GM18511 (cell line): Measurements from ENCODE around the gene FIZ1.

Source experiments
- ATAC-seq: cut with Tn5 transposase; IDR thresholded peaks from one replicate; pipeline ENCODE4 v1.9.1; 2021; ENCODE audit warnings: mild to moderate bottlenecking, moderate library complexity; ENCODE audit not compliant: unreplicated experiment

FIZ1 gene, protein sequence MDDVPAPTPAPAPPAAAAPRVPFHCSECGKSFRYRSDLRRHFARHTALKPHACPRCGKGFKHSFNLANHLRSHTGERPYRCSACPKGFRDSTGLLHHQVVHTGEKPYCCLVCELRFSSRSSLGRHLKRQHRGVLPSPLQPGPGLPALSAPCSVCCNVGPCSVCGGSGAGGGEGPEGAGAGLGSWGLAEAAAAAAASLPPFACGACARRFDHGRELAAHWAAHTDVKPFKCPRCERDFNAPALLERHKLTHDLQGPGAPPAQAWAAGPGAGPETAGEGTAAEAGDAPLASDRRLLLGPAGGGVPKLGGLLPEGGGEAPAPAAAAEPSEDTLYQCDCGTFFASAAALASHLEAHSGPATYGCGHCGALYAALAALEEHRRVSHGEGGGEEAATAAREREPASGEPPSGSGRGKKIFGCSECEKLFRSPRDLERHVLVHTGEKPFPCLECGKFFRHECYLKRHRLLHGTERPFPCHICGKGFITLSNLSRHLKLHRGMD

DNA sequence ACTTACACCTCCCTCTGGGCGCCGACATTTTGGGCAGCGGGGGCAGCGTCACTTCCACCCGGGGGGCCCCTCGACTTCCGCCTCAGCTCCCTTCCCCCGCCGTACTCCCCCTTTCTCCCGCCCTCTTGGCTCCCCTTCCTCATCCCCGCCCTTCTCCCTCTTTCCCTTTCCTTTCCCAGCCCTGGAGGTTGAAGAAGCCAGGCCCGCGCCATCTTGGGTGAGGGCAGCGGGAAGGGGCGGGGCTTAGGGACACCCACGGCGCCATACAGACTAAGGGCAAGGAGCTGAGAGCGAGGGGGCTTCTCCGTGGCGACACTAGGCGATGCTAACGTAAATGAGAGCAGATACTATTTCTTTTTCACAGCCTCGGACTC lies at the start of gene FIZ1:
TSS of gene FIZ1 (minus strand) at position 50 of the 374 bp plus-strand sequence. CDS start 1,652 bp downstream, outside the sequence.
- ATAC-seq, result peak; percentile 68

DNA sequence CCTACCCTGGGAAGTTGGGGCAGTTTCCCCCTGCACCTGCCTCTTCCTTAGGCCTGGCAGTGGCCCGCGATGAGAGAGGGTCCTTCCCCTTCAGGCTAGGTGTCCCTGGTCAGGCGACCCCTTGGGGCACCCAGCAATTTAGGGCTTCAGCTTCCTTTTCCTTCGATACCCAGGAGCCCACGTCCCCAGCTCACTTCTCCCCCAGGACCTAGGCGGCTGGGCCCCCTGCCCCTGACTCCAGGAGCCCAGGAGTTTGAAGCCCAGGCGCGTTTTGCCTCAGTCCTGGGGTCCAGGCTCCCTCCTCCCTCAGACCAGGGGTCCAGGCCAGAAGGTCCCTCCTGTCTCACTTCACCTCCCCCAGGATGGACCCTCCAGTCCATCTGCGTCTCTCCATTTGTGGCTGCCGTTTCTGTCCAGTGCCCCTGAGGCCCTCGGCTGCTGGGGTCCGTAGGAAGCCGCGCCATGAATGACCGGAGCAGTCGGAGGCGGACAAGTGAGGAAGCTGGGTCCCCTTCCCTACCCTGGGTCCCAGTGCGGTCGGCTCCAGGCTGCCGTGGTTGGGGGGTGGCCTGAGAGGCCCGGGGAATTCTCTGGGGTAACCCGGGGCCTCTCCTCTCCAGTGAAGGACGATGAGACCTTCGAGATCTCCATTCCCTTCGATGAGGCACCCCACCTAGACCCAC lies 49.4 kb upstream of the FIZ1 start:
- no peak for ATAC-seq

DNA sequence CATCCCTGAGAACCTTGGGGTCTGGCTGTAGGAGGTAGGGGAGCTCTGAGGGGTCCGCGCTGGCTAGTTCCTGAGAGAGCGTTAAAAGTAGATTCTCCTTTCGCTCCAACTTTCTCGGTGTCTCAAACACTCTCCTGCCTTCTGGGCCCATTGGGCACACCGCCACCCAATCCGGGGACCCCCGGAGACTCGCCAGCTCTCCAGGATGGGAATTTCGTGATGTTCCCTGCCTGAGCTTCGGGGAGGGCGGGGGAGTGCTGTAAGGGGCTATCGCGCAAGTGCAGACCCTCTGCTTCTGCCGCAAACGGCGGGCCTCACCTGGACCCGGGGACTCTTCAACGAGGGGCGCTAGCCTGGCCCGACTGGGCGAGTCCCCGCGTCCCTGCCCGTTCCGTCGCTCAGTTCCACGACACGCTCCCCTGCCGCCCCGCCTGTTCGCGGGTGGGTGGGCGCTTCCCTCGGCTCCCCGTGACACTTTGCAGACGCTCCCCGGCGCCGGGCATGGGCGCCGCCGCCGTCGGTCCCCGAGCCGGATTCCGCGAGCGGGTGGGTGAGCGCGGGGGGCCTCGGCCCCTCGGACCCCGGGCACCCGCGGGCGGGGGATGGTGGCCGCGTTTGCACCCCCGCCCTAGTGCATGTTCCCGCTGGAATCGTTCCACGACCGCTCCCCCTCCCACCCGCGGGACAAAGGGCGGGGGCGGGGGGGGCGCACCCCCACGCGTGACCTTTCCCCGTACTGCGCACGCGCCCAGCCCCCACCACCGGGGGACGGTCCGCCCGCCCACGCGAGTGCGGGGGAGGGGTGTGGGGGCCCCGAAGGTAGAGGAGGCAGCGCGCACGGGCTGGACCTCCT lies 48.6 kb upstream of the FIZ1 start, which contains the start of gene CCDC106:
TSS of gene CCDC106 (plus strand) at position 481 of the 853 bp plus-strand sequence. CDS start 835 bp downstream, outside the sequence.
- ATAC-seq, result no peak

- no peak for ATAC-seq
Measured at GRCh38 chr19:55646889-55647731, 47.8 kb upstream of the FIZ1 start.

- no peak for ATAC-seq
Measured at GRCh38 chr19:55645512-55645881, 46.2 kb upstream of the FIZ1 start.

DNA sequence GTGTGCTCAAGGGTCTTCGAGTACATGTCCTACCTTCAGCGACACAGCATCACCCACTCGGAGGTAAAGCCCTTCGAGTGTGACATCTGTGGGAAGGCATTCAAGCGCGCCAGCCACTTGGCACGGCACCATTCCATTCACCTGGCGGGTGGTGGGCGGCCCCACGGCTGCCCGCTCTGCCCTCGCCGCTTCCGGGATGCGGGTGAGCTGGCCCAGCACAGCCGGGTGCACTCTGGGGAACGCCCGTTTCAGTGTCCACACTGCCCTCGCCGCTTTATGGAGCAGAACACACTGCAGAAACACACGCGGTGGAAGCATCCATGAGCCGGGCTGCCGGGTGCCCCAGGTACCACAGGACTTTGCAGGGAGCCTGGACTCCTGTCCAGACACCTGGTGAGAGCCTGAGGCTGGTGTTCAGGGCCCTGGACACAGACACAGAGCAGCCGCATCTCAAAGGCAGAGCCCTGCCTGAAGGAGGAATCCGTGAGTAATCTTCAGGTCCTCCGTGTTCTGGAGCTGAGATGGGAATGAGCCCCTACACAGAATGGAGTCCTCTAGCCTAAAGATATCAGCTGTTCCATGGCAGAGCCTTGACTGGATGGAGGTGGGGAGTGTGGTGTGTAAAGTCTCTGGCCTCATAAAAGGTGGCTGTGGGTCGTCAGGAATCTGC lies 45.7 kb upstream of the FIZ1 start:
- no peak for ATAC-seq

DNA sequence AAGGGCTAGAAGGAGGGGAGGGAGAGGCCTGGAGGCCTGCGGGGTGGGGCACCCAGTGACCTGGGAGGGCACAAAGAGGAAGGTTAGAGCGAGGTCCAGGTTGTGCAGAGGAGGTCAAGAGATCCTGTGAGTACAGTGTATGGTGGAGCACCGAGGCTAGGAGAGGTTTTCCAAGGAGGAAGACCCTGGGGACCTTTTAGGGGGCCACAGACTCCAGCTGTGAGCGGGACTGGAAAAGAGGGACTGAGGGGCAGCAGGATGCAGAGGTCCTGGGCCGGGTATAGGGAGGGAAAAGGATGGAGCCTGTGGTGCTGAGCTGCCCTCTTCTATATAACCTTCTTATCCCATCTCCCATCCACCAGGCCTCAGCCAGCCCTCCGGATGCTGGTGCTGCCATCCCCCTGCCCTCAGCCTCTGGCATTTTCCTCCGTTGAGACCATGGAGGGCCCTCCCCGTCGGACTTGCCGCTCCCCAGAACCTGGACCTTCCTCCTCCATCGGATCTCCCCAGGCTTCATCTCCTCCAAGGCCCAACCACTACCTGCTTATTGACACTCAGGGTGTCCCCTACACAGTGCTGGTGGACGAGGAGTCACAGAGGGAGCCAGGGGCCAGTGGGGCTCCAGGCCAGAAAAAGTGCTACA lies 45.0 kb upstream of the FIZ1 start:
- no peak for ATAC-seq

- ATAC-seq, result no peak
Measured at GRCh38 chr19:55643887-55644176, 44.5 kb upstream of the FIZ1 start.

- ATAC-seq, result peak; percentile 31
Measured at GRCh38 chr19:55643003-55643886, 43.9 kb upstream of the FIZ1 start, which contains the start of gene ZNF581. Gene ZNF581, plus strand, starts transcription at chr19:55643649. Its CDS starts 923 bp downstream, at chr19:55644572.

- ATAC-seq, result no peak
Measured at GRCh38 chr19:55642153-55643002, 43.1 kb upstream of the FIZ1 start.

- ATAC-seq, result no peak
Measured at GRCh38 chr19:55641426-55642152, 42.3 kb upstream of the FIZ1 start.

- peak; percentile 42 for ATAC-seq
Measured at GRCh38 chr19:55640577-55641425, 41.5 kb upstream of the FIZ1 start, which contains the start of gene ZNF580. Gene ZNF580, plus strand, starts transcription at chr19:55641002. Its CDS starts 1,507 bp downstream, at chr19:55642509.

DNA sequence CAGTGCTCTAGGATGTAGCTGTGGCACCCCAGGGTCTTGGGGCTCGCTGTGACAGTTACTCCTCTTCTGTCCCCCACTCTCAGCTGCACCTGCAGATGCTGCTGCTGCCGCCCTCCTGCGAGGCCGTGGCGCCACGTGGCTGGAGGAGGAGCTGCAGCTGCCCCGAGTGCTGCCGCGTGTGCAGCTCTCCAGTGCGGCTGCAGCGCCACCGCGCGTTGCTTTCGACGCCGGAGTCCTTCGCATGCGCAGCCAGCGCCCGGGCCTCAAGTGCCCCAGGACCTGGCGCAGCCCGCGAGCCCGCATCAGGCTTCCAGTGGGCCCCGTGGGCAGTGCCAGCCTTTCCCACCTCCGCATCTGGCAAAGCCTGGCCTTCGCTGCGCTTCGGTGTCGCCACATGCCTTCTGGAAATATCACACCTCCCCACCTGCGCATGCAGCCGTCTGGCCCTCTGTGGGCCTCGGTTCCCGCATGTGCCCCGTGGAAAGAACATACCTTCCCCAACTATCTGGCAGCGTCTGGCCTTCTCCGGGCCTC lies 40.8 kb upstream of the FIZ1 start:
- ATAC-seq, result peak; percentile 32

DNA sequence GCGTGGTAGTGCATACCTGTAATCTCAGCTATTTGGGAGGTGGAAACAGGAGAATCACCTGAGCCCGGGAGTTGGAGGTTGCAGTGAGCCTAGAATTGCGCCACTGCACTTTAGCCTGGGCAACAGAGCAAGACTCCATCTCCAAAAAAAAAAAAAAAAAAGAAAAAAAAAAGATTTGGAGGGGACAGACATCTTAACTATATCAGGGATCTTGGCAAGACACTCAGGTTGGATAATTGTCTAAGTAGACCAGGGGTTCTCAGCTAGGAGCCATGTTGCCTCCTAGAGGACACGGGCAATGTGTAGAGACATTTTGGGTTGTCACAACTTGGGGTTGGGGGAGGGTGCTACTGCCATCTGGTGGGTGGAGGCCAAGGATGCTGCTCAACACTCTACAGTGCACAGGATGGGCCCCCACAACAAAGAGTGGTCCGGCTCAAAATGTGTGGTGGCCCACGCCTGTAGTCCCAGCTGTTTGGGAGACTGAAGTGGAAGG lies 39.6 kb upstream of the FIZ1 start:
- no peak for ATAC-seq

DNA sequence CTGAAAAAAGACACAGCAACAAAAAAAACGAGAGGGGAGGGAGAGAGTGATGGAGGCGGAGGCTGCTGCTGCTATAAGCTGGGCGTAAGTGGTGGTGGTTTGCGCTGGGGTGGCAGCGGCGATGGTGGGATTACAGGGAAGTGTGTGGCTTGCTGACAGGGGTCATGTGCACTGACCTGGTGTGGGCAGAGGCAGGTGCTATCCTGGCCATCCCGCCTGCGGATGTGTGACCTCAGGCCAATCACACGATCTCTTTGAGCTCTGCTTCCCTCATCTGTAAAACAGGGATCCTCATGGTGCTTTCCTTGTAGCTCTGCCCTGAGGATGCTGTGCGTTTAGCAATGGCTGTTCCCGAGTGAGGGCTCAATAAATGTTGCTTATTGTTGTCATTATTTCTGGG lies 38.2 kb upstream of the FIZ1 start:
- no peak for ATAC-seq
